HG03558 (cell line): ENCODE data around the gene PRSS21.

Experiments used
- ATAC-seq: cut with Tn5 transposase; IDR thresholded peaks from one replicate; pipeline ENCODE4 v1.9.1; 2021; ENCODE audit warnings: moderate number of reproducible peaks; ENCODE audit not compliant: unreplicated experiment; ENCODE audit errors: extremely low read depth

Gene PRSS21

GRCh38 chr16:2822158-2822495, 5.1 kb downstream of the PRSS21 start:
- ATAC-seq = no peak

GRCh38 chr16:2822496-2822895, 5.5 kb downstream of the PRSS21 start:
- ATAC-seq = no peak

- ATAC-seq = no peak
These were observed 7.6 kb downstream of the PRSS21 start for GRCh38 chr16:2824626-2825025.

DNA sequence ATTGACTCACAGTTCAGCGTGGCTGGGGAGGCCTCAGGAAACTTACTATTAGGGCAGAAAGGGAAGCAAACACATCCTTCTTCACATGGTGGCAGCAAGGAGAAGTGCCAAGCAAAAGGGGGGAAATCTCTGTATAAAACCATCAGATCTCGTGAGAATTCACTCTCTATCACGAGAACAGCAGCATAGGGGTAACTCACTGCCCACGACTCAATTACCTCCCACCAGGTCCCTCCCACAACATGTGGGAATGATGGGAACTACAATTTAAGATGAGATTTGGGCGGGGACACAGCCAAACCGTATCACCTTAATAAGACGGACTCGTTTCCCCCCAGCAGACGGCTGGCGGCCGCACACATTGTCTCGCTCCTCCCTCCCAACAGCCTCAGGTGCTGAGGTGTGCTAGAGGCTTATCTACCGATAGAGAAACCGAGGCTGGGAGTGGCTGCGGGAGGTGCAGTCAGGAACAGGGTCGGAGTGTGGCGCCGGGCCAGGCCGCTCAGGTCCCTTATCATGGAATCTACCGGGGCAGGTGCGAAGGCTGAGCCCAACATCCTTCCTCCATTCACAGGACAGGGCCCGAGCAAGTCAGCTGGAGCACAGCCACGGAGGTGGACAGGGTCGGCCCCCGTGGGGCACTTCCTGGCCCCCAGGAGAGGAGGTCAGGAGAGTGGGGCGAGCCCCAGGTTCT, 8.2 kb downstream of the PRSS21 start:
- no peak for ATAC-seq

- ATAC-seq = no peak
These were observed 8.9 kb downstream of the PRSS21 start for GRCh38 chr16:2825906-2826305.

DNA sequence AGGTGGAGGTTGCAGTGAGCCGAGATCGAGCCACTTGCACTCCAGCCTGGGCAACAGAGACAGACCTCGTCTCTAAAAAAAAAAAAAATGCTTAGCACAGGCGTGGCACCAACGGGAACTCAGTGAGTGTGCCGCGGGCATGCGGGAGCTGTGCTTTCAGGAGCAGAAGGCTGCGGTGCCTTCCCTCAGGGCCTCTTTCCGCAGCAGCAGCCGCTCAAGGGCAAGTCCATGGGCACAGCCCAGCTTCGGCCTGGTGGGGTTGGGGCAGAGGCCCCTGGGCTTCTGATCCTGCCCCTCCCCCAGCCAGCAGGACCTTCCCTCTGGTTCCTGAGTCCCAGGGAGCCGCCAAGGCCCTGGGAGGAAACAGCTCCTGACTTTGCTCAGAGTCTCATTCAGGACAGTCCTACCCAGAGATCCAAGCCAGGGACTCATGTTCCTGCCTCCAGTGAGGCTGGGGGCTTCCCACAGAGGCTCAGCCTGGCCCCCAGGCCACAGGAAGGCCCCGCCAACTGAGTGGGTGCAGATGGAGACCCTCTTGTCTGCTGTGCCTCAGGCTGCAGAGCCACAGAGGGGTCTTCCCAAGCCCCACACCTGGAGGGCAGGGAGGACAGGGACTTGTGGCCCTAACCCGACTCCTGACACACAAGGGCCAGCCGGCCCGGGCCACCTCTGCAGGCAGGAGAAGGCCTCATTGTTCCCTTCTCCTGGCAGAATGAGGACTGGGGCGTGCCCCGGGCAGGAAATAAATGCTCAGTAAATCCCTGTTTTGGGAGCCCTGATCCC, 9.7 kb downstream of the PRSS21 start:
- no peak for ATAC-seq

- ATAC-seq = no peak
These were observed 10.3 kb downstream of the PRSS21 start for GRCh38 chr16:2827374-2827791.

GRCh38 chr16:2827831-2828520, 10.9 kb downstream of the PRSS21 start:
- no peak for ATAC-seq

DNA sequence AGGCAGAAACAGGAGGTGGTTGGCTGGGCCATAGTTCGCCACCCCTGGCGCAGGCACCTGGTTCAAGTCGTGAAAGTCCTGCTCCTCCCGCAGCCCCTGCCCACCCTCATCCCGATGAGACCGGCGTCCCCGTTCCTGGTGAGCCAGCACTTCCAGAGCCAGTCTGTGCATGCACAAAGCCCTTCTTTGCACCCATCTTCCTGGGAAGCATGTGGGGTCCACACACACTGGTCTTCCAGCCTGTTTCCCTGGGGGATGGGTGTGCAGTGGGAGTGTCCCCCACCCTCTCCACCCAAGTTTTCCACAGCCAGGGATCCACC, 11.4 kb downstream of the PRSS21 start:
- ATAC-seq = no peak

DNA sequence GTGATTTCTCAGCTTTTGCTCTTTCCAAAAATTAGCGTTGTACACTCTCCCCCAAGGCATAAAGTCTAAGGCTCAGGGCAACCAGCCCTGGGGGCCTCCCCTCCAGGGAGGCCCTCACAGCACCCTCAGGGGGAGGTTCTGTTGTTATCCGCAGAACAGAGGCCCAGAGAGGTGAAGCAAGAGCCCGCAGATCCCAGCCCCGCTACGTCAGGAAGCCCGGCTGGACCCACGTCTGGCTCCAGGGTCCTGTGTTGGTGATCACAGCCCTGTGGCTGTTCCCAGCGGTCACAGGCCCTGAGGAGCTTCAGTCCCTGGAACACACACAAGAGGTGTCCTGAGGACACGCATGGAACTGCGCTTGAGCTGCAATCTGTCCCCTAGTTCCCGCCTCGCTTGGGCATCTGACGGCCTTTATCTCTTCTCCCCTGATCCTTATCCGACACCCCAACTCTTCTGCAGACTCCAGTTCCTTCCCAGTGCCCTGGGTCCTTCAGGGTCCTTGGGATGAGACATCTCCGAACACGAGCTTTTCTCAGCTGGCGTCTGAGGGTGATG, 11.9 kb downstream of the PRSS21 start:
- no peak for ATAC-seq

DNA sequence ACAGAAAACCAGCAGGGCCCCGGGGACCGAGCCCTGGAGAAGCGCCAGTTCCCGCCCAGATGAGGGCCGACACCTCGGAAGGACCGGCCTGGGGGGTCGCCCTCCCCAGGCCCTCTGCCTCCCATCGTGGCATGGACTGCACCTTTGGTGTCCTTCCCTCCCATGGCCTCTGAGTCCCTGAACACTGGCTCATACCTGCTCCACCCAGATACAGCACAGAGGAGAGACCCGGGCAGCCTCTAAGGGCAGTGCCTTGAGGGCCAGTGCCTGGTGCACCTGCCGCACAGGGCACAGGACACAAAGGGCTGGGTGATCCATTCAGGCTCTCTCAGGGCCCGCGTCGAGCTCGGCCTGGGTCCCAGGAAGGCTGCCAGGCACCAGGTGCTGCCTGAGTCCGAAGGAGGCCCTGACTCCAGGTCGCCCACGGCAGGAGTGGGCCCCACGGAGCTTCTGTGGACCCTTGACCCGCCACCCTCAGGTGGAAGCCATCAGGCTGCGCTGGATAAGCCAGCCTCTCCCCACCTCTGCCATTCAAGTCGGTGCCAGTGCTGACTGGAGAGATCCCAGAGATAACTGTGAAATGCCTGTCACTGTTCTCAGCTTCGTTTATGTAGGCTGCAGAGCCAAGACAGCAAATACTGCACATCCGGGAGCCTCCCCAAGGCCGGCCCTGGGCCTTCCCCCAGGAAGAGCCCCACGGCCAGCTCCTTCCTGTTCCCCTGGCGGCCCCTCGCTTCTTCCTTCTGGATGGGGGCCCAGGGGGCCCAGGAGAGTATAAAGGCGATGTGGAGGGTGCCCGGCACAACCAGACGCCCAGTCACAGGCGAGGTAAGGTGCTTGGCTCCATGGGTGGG, 12.7 kb downstream of the PRSS21 start, which contains the start of gene ZG16B:
TSS of gene ZG16B (plus strand) at position 803 of the 854 bp plus-strand sequence. CDS start 139 bp downstream, outside the sequence.
- no peak for ATAC-seq

- ATAC-seq = no peak
These were observed 13.3 kb downstream of the PRSS21 start for GRCh38 chr16:2830355-2830695.

GRCh38 chr16:2831203-2831602, 14.2 kb downstream of the PRSS21 start:
- ATAC-seq = no peak

- ATAC-seq = no peak
These were observed 16.7 kb downstream of the PRSS21 start for GRCh38 chr16:2833776-2834175.

DNA sequence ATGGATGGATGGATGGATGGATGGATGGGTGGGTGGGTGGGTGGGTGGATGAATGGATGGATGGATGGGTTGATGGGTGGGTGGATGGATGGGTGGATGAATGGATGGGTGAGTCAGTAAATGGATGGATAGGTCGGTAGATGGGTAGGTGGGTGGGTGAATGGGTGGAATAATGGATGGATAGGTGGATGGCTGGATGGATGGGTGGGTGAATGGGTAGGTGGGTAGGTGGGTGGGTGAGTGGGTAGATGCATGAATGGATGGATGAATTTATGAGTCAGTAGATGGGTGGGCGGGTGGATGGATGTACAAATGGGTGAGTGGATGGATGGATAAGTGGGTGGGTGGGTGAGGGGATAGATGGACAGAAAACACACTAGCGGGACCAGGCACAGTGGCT, 17.9 kb downstream of the PRSS21 start:
- no peak for ATAC-seq

DNA sequence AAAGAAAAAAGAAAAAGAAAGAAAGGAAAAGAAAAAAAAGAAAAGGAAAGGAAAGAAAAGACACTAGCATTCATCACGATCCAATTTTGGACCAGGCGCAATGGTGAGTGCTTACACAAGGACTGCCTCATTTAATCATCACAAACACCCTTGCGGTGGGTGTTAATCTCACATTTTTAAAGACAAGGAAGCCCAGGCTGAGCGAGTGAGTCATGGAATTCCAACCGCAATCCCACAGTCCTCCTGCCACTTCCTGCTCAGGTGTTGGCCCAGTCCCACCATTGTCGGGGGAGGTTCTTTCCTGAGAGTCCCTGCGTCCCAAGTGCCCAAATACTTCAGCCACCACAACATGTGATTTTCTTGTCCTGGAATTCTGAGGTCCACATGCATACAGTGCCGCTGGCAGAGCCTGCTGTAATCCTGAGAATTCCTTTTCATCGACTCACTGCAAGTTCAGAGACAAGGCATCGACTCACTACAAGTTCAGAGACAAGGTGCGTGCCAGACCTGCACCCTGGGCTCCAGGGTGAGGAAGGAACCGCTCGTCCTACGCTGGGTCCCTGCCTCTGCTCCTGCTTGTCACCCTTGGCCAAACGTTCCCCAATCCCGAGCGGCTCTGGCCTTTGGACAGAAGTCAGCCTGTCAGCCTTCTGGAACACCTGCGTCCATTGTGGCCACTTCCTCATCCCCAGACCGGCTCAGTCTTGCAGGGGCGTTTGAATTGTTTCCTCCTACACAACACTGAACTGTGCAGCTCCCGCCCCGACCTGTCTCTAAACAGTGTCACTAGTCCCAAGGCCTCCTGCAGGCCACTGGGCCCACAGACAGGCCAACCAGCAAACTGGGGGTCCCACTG, 18.8 kb downstream of the PRSS21 start:
- no peak for ATAC-seq

- ATAC-seq = no peak
These were observed 19.8 kb downstream of the PRSS21 start for GRCh38 chr16:2836646-2837508.

DNA sequence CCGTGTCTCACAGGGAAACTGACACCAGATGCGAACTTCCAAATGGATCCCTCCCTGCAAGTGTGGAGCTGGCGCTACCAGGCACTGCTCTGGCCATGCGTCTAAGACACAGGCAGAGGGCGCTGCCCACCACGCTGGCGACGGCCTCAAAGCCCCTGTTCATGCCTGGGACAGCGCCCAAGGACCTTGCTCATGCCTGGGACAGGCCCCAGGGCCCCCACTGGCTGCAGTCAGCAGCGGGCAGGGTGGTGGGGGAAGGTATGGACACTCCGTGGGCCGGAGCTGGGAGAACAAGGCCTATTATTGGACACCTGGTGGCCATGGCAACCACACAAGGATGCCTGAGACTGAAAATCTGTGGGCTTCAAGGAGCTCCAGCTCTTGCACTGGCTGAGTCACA, 21.9 kb downstream of the PRSS21 start:
- no peak for ATAC-seq
